Osteocyte (in vitro differentiated cells): ENCODE data around the gene CXADR. TPM values are rescaled to one million over a fixed set of nuclear protein-coding genes. Genes with fewer than 3 reads are reported as not detected.
"Not testable (repeated sequence)": the region's sequence is repeated elsewhere in the genome, so short reads cannot be mapped to it uniquely, and the experiment has no call there.

ENCODE experiments used
- DNase-seq: peaks from one replicate; pipeline ENCODE4 v3.0.0; 2021; ENCODE audit warnings: mixed read lengths; ENCODE audit not compliant: unreplicated experiment; ENCODE audit errors: extremely low spot score
- H3K27ac Mint-ChIP-seq: one replicate; pipeline ENCODE4 v1.8.0; 2021; ENCODE audit warnings: mild to moderate bottlenecking, mixed read lengths; ENCODE audit not compliant: unreplicated experiment
- H3K27me3 Mint-ChIP-seq: one replicate; pipeline ENCODE4 v1.8.0; 2021; ENCODE audit warnings: mixed read lengths; ENCODE audit not compliant: unreplicated experiment
- H3K36me3 Mint-ChIP-seq: one replicate; pipeline ENCODE4 v1.8.0; 2021; ENCODE audit warnings: mixed read lengths; ENCODE audit not compliant: unreplicated experiment
- H3K4me1 Mint-ChIP-seq: one replicate; pipeline ENCODE4 v1.8.0; 2021; ENCODE audit warnings: mixed read lengths; ENCODE audit not compliant: unreplicated experiment
- H3K4me3 Mint-ChIP-seq: one replicate; pipeline ENCODE4 v1.8.0; 2021; ENCODE audit warnings: mild to moderate bottlenecking, moderate library complexity, mixed read lengths; ENCODE audit not compliant: unreplicated experiment
- H3K9me3 Mint-ChIP-seq: one replicate; pipeline ENCODE4 v1.8.0; 2021; ENCODE audit warnings: mixed read lengths; ENCODE audit not compliant: unreplicated experiment
- total RNA-seq: library from RNA; stranded (reverse); gene quantifications from 2 replicates; pipeline ENCODE4 v1.2.1, GENCODE V29; 2021
- TF ChIP-seq, protein P1 (sequence below): fragments of 200-600 bp; sonication (generic); IDR thresholded peaks from 2 replicates; pipeline ENCODE4 v1.5.0; 2021; ENCODE audit warnings: antibody characterized with exemption, mild to moderate bottlenecking, moderate library complexity

Gene CXADR
- total RNA-seq, 1 donor from 2014 or later = 0.11 TPM

DNA sequence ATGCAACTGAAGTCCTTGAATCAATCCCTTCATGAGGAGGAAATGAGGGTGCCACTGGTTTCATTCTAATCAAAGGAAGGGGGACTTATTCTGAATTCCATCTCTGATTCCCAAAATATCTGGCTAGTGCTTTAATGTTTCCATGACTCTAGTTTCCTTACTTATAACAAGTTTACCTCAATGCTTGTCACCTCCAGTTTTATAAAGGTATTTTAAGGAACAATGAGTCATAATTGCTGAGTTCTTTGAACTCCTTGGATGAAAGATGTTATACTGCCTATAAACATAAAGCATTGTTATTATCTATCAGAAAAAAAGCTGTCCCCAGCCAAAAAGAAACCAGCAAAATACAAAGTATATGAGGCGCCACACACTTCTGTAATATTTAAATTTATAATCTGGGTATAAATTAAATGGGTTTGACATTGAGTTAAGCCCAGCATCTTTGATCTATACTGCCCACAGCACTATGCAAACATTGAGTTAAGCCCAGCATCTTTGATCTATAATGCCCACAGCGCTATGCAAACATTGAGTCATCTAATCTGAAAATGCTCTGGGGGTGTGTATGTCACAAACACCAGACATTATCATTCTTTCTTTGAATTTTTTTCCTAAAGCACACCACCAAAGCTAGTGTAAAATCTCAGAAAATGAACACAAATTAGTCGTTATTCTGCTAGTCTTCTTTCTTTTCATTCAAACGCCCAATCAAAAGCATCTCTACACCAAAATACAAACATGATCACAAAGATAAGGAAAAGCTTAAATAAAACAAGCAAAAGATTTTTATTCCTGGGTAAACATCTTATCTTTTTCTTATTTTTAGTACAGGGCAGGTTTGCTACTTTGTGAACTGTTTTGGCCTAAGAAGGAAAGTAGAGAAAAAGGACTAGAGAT is 11.5 kb upstream of the CXADR start:
- Mint-ChIP-seq H3K4me3 (no peak overlapping the region), H3K9me3 (no peaks in the 10 kb centered on the region), H3K4me1 (no peaks in the 10 kb centered on the region), H3K36me3 (no peaks in the 10 kb centered on the region), H3K27ac (no peak overlapping the region), H3K27me3 (no peaks in the 10 kb centered on the region)
- TF ChIP-seq, protein P1, sequence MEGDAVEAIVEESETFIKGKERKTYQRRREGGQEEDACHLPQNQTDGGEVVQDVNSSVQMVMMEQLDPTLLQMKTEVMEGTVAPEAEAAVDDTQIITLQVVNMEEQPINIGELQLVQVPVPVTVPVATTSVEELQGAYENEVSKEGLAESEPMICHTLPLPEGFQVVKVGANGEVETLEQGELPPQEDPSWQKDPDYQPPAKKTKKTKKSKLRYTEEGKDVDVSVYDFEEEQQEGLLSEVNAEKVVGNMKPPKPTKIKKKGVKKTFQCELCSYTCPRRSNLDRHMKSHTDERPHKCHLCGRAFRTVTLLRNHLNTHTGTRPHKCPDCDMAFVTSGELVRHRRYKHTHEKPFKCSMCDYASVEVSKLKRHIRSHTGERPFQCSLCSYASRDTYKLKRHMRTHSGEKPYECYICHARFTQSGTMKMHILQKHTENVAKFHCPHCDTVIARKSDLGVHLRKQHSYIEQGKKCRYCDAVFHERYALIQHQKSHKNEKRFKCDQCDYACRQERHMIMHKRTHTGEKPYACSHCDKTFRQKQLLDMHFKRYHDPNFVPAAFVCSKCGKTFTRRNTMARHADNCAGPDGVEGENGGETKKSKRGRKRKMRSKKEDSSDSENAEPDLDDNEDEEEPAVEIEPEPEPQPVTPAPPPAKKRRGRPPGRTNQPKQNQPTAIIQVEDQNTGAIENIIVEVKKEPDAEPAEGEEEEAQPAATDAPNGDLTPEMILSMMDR = no peak
- no peak for DNase-seq

DNA sequence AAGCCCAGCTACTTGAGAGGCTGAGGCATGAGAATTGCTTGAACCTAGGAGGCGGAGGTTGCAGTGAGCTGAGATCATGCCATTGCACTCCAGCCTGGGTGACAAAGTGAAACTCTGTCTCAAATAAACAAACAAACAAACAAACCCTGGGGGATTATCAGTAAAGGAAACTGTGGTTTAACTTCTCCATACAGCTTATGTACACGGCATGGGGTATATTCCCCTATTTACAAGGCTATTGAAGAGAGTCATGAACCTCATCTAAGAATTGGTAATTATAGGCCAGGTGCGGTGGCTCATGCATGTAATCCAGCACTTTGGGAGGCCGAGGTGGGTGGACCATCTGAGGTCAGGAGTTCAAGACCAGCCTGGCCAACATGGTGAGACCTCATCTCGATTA is 9.9 kb upstream of the CXADR start:
- H3K9me3 Mint-ChIP-seq, H3K36me3 Mint-ChIP-seq, DNase-seq, H3K4me1 Mint-ChIP-seq, H3K27me3 Mint-ChIP-seq, H3K4me3 Mint-ChIP-seq, H3K27ac Mint-ChIP-seq: not testable (repeated sequence)

DNA sequence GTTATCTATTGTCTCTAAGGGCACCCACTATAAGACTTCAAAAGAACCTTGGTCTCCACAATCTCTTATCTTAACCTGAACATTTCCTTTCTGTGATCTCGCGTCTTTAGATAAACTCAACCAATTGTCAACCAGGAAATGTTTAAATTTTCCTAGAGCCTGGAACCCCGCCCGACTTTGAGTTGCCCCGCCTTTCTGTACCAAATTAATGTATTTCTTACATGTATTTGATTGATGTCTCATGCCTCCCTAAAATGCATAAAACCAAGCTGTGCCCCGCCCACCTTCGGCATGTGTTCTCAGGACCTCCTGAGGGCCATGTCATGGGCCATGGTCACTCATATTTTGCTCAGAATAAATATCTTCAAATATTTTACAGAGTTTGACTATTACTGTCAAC is 5.9 kb upstream of the CXADR start:
- Mint-ChIP-seq H3K4me1 (no peaks in the 10 kb centered on the region), H3K27me3 (peaks cover 20% of the 10 kb centered on the region), H3K4me3 (no peak overlapping the region), H3K9me3 (peaks cover 5% of the 10 kb centered on the region), H3K27ac (no peak overlapping the region), H3K36me3 (no peaks in the 10 kb centered on the region)
- TF ChIP-seq, protein P1 = no peak
- DNase-seq = no peak

DNA sequence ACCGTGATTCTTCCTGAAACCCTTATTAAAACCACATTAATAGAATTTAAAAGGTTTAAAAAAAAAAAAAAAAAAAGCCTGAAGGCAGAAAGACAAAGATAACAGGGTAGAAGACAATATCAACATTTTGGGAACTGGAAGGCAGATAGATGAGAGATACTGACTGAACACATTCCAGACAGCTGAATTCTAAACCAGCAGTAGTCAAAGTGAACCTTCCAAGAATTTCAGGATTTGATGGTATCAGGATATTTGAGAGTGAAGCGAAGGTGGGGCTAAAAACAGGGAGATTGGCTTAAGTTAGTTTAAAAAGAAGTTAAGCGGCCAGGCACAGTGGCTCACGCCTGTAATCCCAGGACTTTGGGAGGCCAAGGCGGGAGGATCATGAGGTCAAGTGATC is 5.3 kb upstream of the CXADR start:
- Mint-ChIP-seq H3K9me3 (peaks cover 5% of the 10 kb centered on the region), H3K27me3 (peaks cover 24% of the 10 kb centered on the region), H3K4me1 (peaks cover 3% of the 10 kb centered on the region), H3K4me3 (no peak overlapping the region), H3K36me3 (no peaks in the 10 kb centered on the region), H3K27ac (no peak overlapping the region)
- TF ChIP-seq, protein P1 = no peak
- no peak for DNase-seq

DNA sequence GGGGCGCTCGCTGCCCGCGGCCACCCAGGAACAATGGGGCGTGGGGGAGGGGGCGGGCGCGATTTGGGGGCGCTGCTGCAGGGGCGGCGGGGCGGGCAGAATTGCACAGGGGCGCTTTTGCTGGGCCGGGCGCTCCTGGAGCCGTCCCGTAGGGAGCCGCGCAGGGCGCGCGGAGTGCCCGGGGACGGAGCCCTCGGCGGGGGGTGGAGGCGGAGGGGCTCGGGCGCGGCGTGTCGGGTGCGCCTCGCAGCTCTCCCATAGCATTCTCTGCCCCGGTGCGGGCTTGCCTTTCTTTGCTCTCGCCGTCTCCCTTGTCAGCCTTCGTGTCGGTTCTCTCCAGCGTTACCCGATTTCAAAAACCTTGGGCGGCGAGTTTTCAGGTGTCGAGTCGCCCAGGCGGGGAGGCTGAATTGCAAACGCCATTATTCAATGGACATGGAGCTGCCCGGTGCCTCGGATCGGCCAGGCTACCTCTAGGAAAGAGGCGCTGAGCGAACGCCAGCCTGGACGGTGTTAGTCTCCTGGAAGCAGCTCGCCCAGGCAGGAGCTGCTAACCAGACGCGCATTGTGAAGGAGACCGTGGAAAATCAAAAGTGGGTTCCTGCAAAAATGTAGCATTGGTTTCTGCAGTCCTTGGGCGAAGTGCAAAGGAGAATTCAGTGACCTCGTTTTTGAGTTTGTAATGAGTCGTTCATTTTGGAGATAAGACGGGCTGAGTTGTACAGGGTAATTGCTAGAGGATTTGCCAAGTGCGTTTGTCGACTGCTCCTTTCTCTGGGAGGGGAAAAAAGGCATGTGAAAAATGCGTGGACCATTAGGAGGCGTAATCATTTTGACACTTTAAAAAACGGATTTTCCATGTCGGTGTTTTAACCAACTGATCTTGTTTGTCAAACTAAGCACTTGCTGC is 626 bp downstream of the CXADR start:
- H3K36me3 Mint-ChIP-seq = no peaks in the 10 kb centered on the region
- H3K4me1 Mint-ChIP-seq = peaks cover 10% of the 10 kb centered on the region
- peaks cover 57% of the 10 kb centered on the region for H3K27me3 Mint-ChIP-seq
- no peak overlapping the region for H3K27ac Mint-ChIP-seq
- H3K4me3 Mint-ChIP-seq = peak overlapping the region; percentile 82
- TF ChIP-seq, protein P1 = no peak
- H3K9me3 Mint-ChIP-seq = no peaks in the 10 kb centered on the region
- no peak for DNase-seq
